Activated T-cell treated with anti-CD3 and anti-CD28 coated beads, Interleukin-2, amount 50 U/mL, for 72 hours (primary cell): Measurements from ENCODE around the gene MGAT3. TPM values are rescaled to one million over a fixed set of nuclear protein-coding genes. Genes with fewer than 3 reads are reported as not detected.
A peak's percentile ranks its signal among the peaks of the same experiment; 100 is the strongest.

ENCODE experiments used
- ATAC-seq, 2 donors: fragments of 150-1000 bp; cut with Tn5 transposase; replicated peaks in 1 of 2; 2 replicates each; pipeline ENCODE4 v1.10.0; 2021; ENCODE audit warnings: moderate library complexity in 2 of 2, mild to moderate bottlenecking in 1 of 2
- DNase-seq, 2 donors: peaks; one replicate each; pipeline ENCODE4 v3.0.0; 2021 to 2022; ENCODE audit warnings: mixed read lengths in 1 of 2
- H3K27ac Mint-ChIP-seq: one replicate; pipeline ENCODE4 v1.8.0; 2022; ENCODE audit warnings: mild to moderate bottlenecking, moderate library complexity, mixed read lengths
- H3K27me3 Mint-ChIP-seq: one replicate; pipeline ENCODE4 v1.8.0; 2022; ENCODE audit warnings: low read depth, mixed read lengths
- H3K36me3 Mint-ChIP-seq, 2 donors: one replicate each; pipeline ENCODE4 v1.8.0; 2022; ENCODE audit warnings: mixed read lengths in 2 of 2, mild to moderate bottlenecking in 1 of 2; ENCODE audit not compliant: insufficient read depth in 2 of 2
- H3K4me1 Mint-ChIP-seq: one replicate; pipeline ENCODE4 v1.8.0; 2022; ENCODE audit warnings: low read depth, mixed read lengths
- H3K4me3 Mint-ChIP-seq, 2 donors: one replicate each; pipeline ENCODE4 v1.8.0; 2022; ENCODE audit warnings: mild to moderate bottlenecking in 2 of 2, mixed read lengths in 2 of 2, moderate library complexity in 2 of 2
- H3K9me3 Mint-ChIP-seq, 2 donors: one replicate each; pipeline ENCODE4 v1.8.0; 2022; ENCODE audit warnings: mixed read lengths in 2 of 2
- total RNA-seq, 2 donors: library from RNA; stranded (reverse); gene quantifications; one replicate each; pipeline ENCODE4 v1.2.3, GENCODE V29; 2022

The MGAT3 gene
- total RNA-seq, 2 donors from 2014 or later, result 1.2 to 2.6 TPM

DNA sequence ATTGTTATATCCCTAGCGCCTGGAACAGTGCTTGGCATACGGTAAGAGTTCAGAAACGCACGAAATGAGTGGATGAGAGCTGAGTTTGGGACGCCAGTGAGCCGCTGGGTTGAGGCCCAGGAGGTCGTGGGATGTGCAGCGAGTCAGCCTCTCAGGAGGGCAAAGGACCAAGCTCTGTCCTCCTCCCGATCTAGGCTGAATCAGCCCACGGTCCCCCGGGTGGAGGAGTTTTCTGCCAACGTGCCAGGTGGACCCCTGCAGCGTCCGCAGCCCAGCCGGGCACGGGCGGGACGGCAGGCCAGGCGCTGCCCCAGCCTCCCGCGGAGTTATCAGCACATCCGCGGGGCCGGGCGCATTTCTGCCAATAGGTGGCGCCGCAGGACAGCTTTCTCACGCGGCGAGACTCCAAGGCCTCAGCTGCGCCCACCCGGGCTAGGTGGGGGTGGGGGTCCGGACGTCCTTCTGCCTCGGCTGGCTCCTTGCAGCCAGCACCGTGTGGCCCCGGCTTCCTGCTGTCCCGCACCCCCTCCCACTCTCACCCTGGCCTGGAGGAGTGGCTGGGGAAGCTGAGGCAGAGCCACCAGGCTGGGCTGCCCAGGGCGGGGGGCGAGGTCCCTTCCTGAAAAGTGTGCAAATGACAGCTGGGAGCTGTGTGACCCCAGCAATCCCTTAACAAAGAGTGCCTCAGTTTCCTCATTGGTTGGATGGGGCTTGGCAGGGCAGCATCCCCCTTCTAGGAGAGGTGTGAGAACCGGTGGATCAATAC is 78.0 kb downstream of the MGAT3 start:
- ATAC-seq, result peak; percentile 28 to 34
- H3K27ac Mint-ChIP-seq, result no peak overlapping the region
- H3K4me3 Mint-ChIP-seq, result peak overlapping the region; percentile 69 to 79

DNA sequence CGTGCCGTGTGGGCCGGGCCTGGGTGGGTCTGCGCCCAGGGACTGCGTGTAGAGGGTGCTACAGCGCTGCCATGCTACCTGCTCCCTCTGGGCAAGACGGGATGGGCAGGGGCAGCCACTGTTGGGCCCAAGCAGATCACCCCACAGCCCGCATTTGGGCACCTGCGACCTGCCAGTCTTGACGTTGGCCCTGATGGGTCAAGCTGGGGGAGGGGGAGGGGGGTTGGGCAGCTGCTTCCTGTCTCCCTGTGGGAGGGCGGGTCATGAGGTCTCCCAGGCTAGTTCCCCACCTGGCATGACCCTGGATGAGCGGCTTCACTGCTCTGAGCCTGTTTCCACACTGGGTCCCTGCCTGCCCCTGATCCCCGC is 78.5 kb downstream of the MGAT3 start:
- H3K4me3 Mint-ChIP-seq, result no peak overlapping the region
- no peaks in the 10 kb centered on the region for H3K9me3 Mint-ChIP-seq
- H3K4me1 Mint-ChIP-seq, result peaks cover 23% of the 10 kb centered on the region
- no peak overlapping the region for H3K27ac Mint-ChIP-seq
- peaks cover 0 to 4% of the 10 kb centered on the region in 2 donors for H3K36me3 Mint-ChIP-seq
- DNase-seq, result no peak
- H3K27me3 Mint-ChIP-seq, result no peaks in the 10 kb centered on the region
- no peak for ATAC-seq

More for the DNA sequence above, 78.0 kb downstream of the MGAT3 start:
- no peaks in the 10 kb centered on the region for H3K9me3 Mint-ChIP-seq
- H3K36me3 Mint-ChIP-seq, result peaks cover 0 to 9% of the 10 kb centered on the region in 2 donors
- DNase-seq, result peak; percentile 84 to 89
- H3K4me1 Mint-ChIP-seq, result peaks cover 29% of the 10 kb centered on the region
- H3K27me3 Mint-ChIP-seq, result no peaks in the 10 kb centered on the region

DNA sequence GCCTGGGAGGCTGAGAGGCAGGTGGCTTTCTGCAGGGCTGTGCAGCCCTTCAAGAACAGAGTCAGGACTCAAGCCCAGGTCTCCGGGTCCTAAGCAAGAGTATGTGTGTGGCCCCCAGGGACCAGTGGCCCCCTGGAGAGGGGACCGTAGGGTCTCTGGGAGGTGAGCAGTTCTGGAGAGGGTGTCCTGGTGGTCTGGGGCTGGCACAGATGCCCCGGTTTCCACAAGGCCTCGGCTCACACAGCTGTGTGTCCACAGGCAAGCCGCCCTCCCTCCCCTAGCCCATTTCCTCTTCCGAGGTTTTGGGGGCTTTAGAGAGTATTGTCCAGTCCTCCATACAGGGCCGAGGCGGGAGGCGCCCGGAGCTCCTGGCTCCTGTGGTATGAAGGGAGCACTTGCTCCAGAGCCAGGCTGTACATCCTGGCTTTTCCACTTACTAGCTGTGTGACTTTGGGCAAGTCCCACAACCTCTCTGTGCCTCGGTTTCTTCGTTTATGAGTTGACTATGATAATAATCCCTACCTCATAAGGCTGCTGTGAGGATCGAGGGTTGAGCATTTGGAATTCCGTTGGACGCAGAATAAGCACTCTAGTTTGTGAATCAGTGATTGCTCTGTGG is 79.1 kb downstream of the MGAT3 start:
- DNase-seq (no peak), ATAC-seq (no peak)
- Mint-ChIP-seq H3K9me3 (no peaks in the 10 kb centered on the region), H3K4me1 (peaks cover 17% of the 10 kb centered on the region), H3K4me3 (no peak overlapping the region), H3K27ac (no peak overlapping the region), H3K27me3 (no peaks in the 10 kb centered on the region), H3K36me3 (peaks cover 0 to 4% of the 10 kb centered on the region in 2 donors)

DNA sequence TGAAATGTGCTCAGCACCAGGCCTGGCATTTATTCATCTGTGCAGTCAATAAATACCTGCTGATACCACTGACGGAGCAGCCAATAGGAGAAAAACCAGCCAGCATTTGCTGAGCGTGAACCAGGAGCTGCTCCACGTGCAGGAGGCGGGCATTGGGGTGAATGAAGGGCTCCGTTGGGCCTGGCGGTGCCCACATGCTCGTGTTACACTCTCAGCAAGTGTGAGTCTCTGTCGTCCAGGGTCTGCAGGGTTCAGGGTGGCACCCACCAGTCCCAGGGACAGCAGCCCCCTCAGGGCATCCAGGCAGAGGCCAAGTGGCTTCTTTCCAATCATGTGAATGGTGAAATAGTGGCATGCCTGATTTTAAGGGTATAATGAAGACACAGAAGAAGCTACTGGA is 79.9 kb downstream of the MGAT3 start:
- H3K36me3 Mint-ChIP-seq, result no peaks in the 10 kb centered on the region
- H3K4me1 Mint-ChIP-seq, result peaks cover 10% of the 10 kb centered on the region
- H3K9me3 Mint-ChIP-seq, result no peaks in the 10 kb centered on the region
- H3K4me3 Mint-ChIP-seq, result no peak overlapping the region
- DNase-seq (no peak), ATAC-seq (no peak)
- no peak overlapping the region for H3K27ac Mint-ChIP-seq
- no peaks in the 10 kb centered on the region for H3K27me3 Mint-ChIP-seq

DNA sequence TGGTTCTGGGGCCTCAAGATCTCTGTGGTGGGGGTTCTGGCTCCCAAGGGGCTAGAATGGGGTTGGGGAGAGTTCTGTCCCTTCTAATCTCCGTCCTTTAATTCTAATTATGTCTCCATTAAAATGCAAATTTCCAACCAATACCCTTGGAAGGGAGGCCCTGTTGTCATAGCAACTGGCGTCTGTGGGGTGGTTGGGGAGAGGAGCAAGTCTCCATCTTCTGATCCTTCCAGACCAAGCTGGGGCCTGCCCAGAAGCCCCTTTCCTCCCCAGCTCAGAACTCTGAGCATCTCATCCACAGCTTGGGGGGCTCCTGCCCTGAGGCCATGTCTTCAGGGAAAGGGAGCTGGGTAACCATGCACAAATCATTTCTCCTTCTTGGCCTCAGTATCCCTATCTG is 81.2 kb downstream of the MGAT3 start:
- Mint-ChIP-seq H3K4me3 (no peak overlapping the region), H3K27ac (no peak overlapping the region), H3K4me1 (peaks cover 5% of the 10 kb centered on the region), H3K9me3 (no peaks in the 10 kb centered on the region), H3K36me3 (no peaks in the 10 kb centered on the region), H3K27me3 (peaks cover 2% of the 10 kb centered on the region)
- DNase-seq, result no peak
- ATAC-seq, result no peak

Other genes starting within 250 kb of the MGAT3 start
- gene PDGFB, start 212.0 kb upstream of the MGAT3 start, total RNA-seq, result 1 to 10 TPM; 2.9 to 4.6 TPM
- gene RPL3, start 137.4 kb upstream of the MGAT3 start, total RNA-seq, result 1,000 to 10,000 TPM; 3,380 to 3,455 TPM
- gene SYNGR1, start 107.0 kb upstream of the MGAT3 start, total RNA-seq, result 1 to 10 TPM; 4.4 to 5.3 TPM
- 10 to 100 TPM; 29.4 to 30.9 TPM for gene TAB1, start 57.2 kb upstream of the MGAT3 start, total RNA-seq
- 10 to 100 TPM; 49.5 to 58.3 TPM for gene MIEF1, start 45.3 kb downstream of the MGAT3 start, total RNA-seq
- gene ATF4, start 63.5 kb downstream of the MGAT3 start, total RNA-seq, result 100 to 1,000 TPM; 779 to 836 TPM
- gene RPS19BP1, start 75.7 kb downstream of the MGAT3 start, total RNA-seq, result 10 to 100 TPM; 78.3 to 82.0 TPM
- gene CACNA1I, start 113.7 kb downstream of the MGAT3 start, total RNA-seq, result under 1 TPM; 0.34 to 0.58 TPM